IPS-NIHi7 (cell line): ENCODE results near the gene COX5B.
"Not testable (repeated sequence)": the region's sequence is repeated elsewhere in the genome, so short reads cannot be mapped to it uniquely, and the experiment has no call there.

Experiments used
- DNase-seq: peaks from one replicate; pipeline ENCODE4 v3.0.0; 2012; ENCODE audit warnings: mixed read lengths; ENCODE audit errors: extremely low spot score

The COX5B gene

DNA sequence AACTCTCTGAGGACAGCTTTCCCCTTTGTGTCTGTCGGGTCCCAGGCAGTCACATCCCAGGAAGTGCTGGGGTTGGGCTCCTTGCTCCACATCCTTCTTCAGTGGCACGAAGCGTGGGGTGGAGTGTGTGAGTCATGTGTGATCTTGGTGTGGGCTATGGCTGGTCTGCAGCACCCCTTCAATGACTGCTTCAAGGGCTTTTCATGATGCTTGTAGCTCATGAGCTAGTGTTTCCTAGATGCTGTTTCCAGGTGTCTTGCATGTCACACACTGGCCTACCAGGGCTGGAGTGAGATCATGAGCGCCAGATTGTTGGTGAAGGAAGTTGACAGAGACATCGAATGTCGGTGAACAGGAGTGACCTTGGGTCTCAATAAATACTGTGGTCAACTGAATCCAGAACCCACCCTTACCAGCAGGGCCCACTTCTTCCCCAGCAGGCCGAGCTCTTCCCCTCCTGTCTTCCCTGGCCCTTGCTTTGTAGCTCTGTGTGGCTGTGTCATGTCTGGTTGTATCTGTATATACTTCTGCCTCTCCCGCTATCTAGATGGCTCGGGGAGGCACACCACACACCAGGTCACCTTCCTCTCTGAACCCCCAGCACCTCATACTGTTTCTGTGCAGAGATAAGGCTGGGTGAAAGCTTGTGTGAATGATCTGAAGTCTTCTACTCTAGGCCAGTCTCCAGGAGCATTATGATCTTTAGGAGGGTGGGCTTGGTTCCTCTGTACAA, 27.5 kb downstream of the COX5B start:
- DNase-seq: no peak

GRCh38 chr2:97673915-97674283, 28.0 kb downstream of the COX5B start:
- no peak for DNase-seq

DNA sequence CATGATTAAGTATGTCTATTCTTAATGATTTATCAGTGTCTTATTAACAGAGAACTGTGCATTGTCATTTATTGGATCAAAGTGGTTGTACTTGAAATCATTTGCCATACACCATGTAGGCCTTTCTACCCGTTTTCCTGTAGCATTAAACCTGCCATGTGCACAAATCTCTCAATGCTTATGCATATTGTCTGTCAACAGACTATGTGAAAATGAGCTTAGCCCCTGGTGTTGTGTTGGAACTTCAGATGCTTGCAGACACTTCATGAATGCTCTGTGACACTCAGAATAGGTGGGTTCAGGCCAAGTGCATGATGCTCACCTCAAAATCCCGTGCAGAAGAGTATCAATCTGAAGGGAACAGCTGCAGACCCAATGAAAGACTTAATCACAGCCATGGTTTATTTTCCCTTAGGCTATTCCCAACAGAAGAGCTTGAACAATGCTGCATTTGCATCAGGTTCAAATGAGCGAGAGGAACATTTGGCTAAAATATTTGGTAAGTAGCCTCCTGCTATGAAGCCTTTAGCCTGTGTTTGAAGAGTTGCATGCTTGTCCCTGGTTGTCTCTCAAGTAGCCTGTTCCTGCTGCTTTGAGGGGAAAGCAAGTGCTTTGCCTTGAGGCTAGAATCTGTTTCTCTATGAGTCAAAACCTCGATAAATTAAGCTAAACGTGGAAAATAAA, 29.7 kb downstream of the COX5B start:
- no peak for DNase-seq

DNA sequence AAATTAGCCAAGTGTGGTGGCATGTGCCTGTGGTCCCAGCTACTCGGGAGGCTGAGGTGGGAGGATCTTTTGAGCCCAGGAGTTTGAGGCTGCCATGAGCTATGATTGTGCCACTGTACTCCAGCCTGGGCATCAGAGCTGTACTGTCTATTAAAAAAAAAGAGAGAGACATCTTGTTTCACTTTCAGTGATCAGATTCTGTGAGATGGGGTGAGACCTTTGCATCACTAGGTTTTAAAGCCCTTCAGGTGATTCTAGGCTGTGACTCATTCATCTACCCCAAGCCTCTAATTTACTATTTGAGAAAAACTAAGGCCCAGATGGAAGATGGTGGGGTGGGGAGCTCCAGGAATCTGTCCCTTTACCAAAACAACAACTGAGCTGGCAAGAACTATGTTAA, 30.8 kb downstream of the COX5B start:
- DNase-seq: no peak

DNA sequence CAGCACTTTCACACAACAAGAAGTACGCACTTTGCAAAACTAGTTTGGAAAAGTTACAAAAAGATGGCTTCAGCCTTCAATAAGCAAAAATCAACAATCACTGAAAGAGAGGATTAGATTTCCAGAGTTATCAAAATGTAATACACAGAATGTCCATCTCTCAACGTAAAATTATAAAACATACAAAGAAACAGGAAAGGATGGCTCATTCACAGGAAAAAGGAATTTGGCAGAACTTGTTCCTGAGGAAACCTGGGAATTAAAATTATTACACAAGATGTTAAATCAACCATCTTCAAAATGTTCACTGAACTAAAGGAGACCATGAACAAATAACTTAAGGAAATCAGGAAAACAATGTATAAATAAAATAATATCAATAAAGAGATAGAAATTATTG, 31.6 kb downstream of the COX5B start:
- DNase-seq: no peak

DNA sequence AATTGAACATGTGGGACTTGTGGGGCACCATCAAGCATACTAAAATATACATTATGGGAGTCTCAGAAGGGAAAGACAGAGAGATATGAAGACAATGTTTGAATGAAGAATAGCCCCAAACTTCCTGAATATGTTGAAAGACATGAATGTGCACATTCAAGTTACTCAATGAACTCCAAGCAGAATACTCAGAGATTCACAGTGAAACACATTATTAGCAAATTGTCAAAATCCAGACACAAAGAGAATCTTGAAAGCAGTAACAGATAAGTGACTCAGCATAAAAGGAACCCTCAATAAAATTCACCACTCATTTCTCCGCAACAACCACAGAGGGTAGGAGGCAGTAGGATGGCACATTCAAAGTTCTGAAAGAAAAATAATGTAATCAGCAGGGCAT, 32.4 kb downstream of the COX5B start:
- DNase-seq: no peak

GRCh38 chr2:97687235-97687634, 41.4 kb downstream of the COX5B start:
- DNase-seq: not testable (repeated sequence)

DNA sequence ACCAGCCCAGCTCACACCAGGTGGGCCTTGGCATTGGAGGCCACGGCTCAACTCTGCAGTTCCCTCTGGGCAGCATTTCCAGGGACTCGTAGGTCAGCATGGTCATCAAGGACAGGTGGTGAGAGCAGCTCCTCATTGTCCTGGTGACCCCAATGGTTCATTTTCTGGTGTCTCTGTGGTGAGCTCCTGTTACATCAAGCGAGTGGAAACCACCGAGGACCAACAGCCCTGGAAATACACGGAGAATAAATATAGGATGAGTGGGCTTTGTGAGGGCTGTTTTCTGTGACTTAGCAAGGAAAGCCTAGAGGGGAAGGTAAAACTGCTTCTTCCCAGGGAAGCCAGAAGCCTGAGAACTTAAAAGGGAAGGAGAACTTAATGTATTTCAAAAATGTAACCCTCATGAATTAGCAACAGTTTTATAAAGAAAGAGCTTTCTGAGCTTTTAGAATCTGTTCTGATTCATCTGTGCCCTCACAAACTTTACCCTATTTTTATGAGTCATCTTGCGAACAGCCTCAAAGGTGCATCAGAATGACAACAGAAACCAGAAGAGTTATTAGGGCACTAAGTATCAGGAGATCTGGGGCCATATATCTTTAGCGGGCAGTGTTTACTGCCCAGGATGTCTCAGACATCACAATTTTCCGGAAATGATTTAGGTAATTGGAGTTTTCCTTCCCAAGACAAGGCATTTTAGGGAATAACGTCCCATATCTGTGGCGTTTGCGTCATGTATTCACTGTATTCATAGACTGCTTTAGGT, 42.4 kb downstream of the COX5B start:
- no peak for DNase-seq

DNA sequence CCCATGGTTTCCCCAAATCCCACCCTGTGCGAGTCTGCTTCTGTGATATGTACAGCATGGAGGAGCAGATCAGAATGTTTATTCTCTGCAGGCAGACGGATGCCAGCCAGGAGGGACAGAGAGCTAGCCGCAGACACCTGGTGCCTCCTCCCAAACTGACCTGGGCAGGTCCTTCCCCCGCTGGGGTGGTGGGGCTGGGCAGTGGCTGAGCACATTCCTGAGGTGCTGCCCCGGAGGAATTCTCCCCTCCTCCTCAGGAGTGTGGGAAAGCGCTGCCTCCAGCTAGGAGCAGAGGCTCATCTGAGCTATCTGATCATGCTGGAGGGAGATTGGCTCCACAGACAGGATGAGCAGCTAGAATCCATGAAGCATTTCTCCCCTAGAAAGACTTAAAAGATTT, 45.3 kb downstream of the COX5B start:
- DNase-seq: peak; percentile 65

GRCh38 chr2:97693476-97693875, 47.6 kb downstream of the COX5B start:
- DNase-seq: no peak

- DNase-seq: no peak
Observed at GRCh38 chr2:97695744-97696143, 49.9 kb downstream of the COX5B start.

GRCh38 chr2:97697252-97698235, 51.7 kb downstream of the COX5B start:
- peak; percentile 79 for DNase-seq
